Panc1 (cell line): Measurements from ENCODE around the gene THBS2.

Experiments used
- CTCF ChIP-seq: fragments of 450-650 bp; IDR thresholded peaks from 2 replicates; pipeline ENCODE4 v1.5.1; 2017; ENCODE audit warnings: mild to moderate bottlenecking
- POLR2AphosphoS5 ChIP-seq: IDR thresholded peaks from 2 replicates; pipeline ENCODE4 v1.6.1; 2012; ENCODE audit warnings: mild to moderate bottlenecking, low read depth, low read length, moderate library complexity
- SIN3A ChIP-seq: IDR thresholded peaks from 2 replicates; pipeline ENCODE4 v1.6.1; 2012; ENCODE audit warnings: low read depth, mild to moderate bottlenecking, low read length, moderate library complexity, borderline replicate concordance; ENCODE audit not compliant: insufficient read depth
- TCF7L2 ChIP-seq: IDR thresholded peaks from 2 replicates; pipeline ENCODE4 v1.6.1; 2011; ENCODE audit warnings: mild to moderate bottlenecking, low read depth, low read length, inconsistent platforms
- TF ChIP-seq, protein P1 (sequence below), 2 experiments: IDR thresholded peaks; 2 replicates each; pipeline ENCODE4 v1.6.1; 2011 to 2012; ENCODE audit warnings: low read depth in 2 of 2, control low read depth in 1 of 2, low read length in 1 of 2, mild to moderate bottlenecking in 1 of 2, moderate library complexity in 1 of 2; ENCODE audit not compliant: insufficient read depth in 1 of 2

GRCh38 chr6:169255643-169256042 lies 2.0 kb upstream of the THBS2 start:
- TF ChIP-seq POLR2AphosphoS5 (no peak), CTCF (no peak), TCF7L2 (no peak), SIN3A (no peak)
- TF ChIP-seq, protein P1, sequence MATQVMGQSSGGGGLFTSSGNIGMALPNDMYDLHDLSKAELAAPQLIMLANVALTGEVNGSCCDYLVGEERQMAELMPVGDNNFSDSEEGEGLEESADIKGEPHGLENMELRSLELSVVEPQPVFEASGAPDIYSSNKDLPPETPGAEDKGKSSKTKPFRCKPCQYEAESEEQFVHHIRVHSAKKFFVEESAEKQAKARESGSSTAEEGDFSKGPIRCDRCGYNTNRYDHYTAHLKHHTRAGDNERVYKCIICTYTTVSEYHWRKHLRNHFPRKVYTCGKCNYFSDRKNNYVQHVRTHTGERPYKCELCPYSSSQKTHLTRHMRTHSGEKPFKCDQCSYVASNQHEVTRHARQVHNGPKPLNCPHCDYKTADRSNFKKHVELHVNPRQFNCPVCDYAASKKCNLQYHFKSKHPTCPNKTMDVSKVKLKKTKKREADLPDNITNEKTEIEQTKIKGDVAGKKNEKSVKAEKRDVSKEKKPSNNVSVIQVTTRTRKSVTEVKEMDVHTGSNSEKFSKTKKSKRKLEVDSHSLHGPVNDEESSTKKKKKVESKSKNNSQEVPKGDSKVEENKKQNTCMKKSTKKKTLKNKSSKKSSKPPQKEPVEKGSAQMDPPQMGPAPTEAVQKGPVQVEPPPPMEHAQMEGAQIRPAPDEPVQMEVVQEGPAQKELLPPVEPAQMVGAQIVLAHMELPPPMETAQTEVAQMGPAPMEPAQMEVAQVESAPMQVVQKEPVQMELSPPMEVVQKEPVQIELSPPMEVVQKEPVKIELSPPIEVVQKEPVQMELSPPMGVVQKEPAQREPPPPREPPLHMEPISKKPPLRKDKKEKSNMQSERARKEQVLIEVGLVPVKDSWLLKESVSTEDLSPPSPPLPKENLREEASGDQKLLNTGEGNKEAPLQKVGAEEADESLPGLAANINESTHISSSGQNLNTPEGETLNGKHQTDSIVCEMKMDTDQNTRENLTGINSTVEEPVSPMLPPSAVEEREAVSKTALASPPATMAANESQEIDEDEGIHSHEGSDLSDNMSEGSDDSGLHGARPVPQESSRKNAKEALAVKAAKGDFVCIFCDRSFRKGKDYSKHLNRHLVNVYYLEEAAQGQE (IDR thresholded peaks at IDR 0.05; ENCODE audit: insufficient read depth in 1 of 2, low read depth in 2 of 2, low read length in 1 of 2), result no peak
